B cell (primary cell): Measurements from ENCODE around the gene FCER2. TPM values are rescaled to one million over a fixed set of nuclear protein-coding genes. Genes with fewer than 3 reads are reported as not detected.

Source experiments
- ATAC-seq: fragments of 200-7000 bp; cut with Tn5 transposase; one replicate; pipeline ENCODE4 v1.10.0; 2021; ENCODE audit warnings: low read depth, mild to moderate bottlenecking, moderate number of reproducible peaks, moderate library complexity
- CTCF ChIA-PET: fragments of 350-600 bp; sonication (Branson Sonifier 250); formaldehyde crosslinking; loops from one replicate; lab custom pipeline; 2021; ENCODE audit warnings: antibody characterized with exemption, inconsistent platforms; lab: Charles Lee
- POLR2A ChIA-PET: fragments of 350-600 bp; sonication (Branson Sonifier 250); formaldehyde crosslinking; loops from one replicate; lab custom pipeline; 2021; ENCODE audit warnings: antibody characterized with exemption; lab: Charles Lee
- DNase-seq: peaks from one replicate; pipeline ENCODE4 v3.0.0; 2013
- H2AFZ ChIP-seq: 2 replicates; pipeline ENCODE4 v1.6.1; 2012; ENCODE audit warnings: mild to moderate bottlenecking, low read depth, low read length; ENCODE audit not compliant: insufficient read depth, poor library complexity, severe bottlenecking
- H3K27ac ChIP-seq, 2 donors: 1 replicate in 1 of 2; 2 replicates in 1 of 2; pipeline ENCODE4 v1.5.1; 2012 to 2013; ENCODE audit warnings: low read length in 2 of 2, mild to moderate bottlenecking in 2 of 2, moderate library complexity in 1 of 2
- H3K27me3 ChIP-seq, 4 experiments: fragments of 200-600 bp in 1 of 4; sonication (generic) in 1 of 4; replicated peaks in 1 of 4; 1 replicate in 2 of 4; 2 replicates in 2 of 4; pipeline versions ENCODE4 v1.6.1 to v1.7.0; 2013 to 2016; ENCODE audit warnings: low read length in 3 of 4, mild to moderate bottlenecking in 2 of 4, mixed read lengths in 1 of 4, moderate library complexity in 1 of 4; ENCODE audit not compliant: insufficient read depth in 4 of 4, control insufficient read depth in 3 of 4; ENCODE audit errors: control extremely low read depth in 1 of 4
- H3K36me3 ChIP-seq, 2 experiments: replicated peaks in 1 of 2; 1 replicate in 1 of 2; 2 replicates in 1 of 2; pipeline versions ENCODE4 v1.6.1 to v1.7.1; 2013; ENCODE audit warnings: low read length in 1 of 2; ENCODE audit not compliant: insufficient read depth in 2 of 2, control insufficient read depth in 1 of 2; ENCODE audit errors: control extremely low read depth in 1 of 2, extremely low read depth in 1 of 2
- H3K4me1 ChIP-seq, 2 donors: fragments of 200-600 bp in 1 of 2; sonication (generic) in 1 of 2; 1 replicate in 1 of 2; 2 replicates in 1 of 2; pipeline versions ENCODE4 v1.5.1 to v1.6.1; 2013 to 2017; ENCODE audit warnings: low read length in 2 of 2; ENCODE audit not compliant: control insufficient read depth in 2 of 2, insufficient read depth in 2 of 2
- H3K4me2 ChIP-seq: replicated peaks from 2 replicates; pipeline ENCODE3; 2012; ENCODE audit warnings: mild to moderate bottlenecking, low read depth, low read length; ENCODE audit not compliant: poor library complexity, severe bottlenecking
- H3K4me3 ChIP-seq, 5 experiments: fragments of 200-600 bp in 1 of 5; sonication (generic) in 1 of 5; 1 replicate in 3 of 5; 2 replicates in 2 of 5; pipeline versions ENCODE4 v1.5.1 to v1.7.0; 2011 to 2016; ENCODE audit warnings: low read length in 4 of 5, mild to moderate bottlenecking in 4 of 5, low read depth in 2 of 5, control low read depth in 1 of 5, moderate library complexity in 1 of 5; ENCODE audit not compliant: insufficient read depth in 1 of 5; ENCODE audit errors: control extremely low read depth in 1 of 5, extremely low read depth in 1 of 5
- H3K79me2 ChIP-seq: fragments of 200-600 bp; sonication (generic); one replicate; pipeline ENCODE4 v1.6.0; 2016; ENCODE audit warnings: low read length; ENCODE audit not compliant: control insufficient read depth, insufficient read depth
- H3K9ac ChIP-seq: fragments of 200-600 bp; sonication (generic); 2 replicates; pipeline ENCODE4 v1.6.1; 2017; ENCODE audit warnings: mild to moderate bottlenecking, low read length, moderate library complexity
- H3K9me3 ChIP-seq, 3 donors: one replicate each; pipeline versions ENCODE4 v1.6.1 to v1.7.1; 2013; ENCODE audit warnings: low read length in 2 of 3; ENCODE audit not compliant: control insufficient read depth in 2 of 3, insufficient read depth in 1 of 3; ENCODE audit errors: control extremely low read depth in 1 of 3
- H4K20me1 ChIP-seq: 2 replicates; pipeline ENCODE4 v1.6.0; 2012; ENCODE audit warnings: mild to moderate bottlenecking, low read length; ENCODE audit not compliant: insufficient read depth, control insufficient read depth, poor library complexity, severe bottlenecking
- H3K27ac Mint-ChIP-seq: one replicate; pipeline ENCODE4 v1.8.0; 2021; ENCODE audit warnings: mixed read lengths
- H3K27me3 Mint-ChIP-seq: one replicate; pipeline ENCODE4 v1.8.0; 2021; ENCODE audit warnings: mixed read lengths
- H3K4me1 Mint-ChIP-seq: one replicate; pipeline ENCODE4 v1.8.0; 2021; ENCODE audit warnings: mixed read lengths
- H3K4me3 Mint-ChIP-seq: one replicate; pipeline ENCODE4 v1.8.0; 2021; ENCODE audit warnings: mixed read lengths
- H3K9me3 Mint-ChIP-seq: one replicate; pipeline ENCODE4 v1.8.0; 2022; ENCODE audit warnings: mixed read lengths; ENCODE audit not compliant: insufficient read depth
- CTCF ChIP-seq: fragments of 200-600 bp; IDR thresholded peaks from one replicate; pipeline ENCODE4 v1.8.0; 2022; ENCODE audit warnings: antibody characterized with exemption, mild to moderate bottlenecking
- EZH2 ChIP-seq: IDR thresholded peaks from 2 replicates; pipeline ENCODE4 v1.6.1; 2012; ENCODE audit warnings: borderline replicate concordance, low read depth, mild to moderate bottlenecking, moderate library complexity, low read length; ENCODE audit not compliant: insufficient read depth, poor library complexity, severe bottlenecking
- WGBS: methylation state at CpG from one replicate; pipeline ENCODE4 v1.1.5; 2013; ENCODE audit warnings: missing lambda C conversion rate; ENCODE audit not compliant: insufficient coverage; 5-methylcytosine and 5-hydroxymethylcytosine counted together
- intact Hi-C: fragments of 100-400 bp; cut with micrococcal nuclease; formaldehyde crosslinking; loops from one replicate; pipeline ENCODE4 v1.10.0; 2022
- polyA plus RNA-seq: library from polyadenylated mRNA; depleted of rRNA; stranded (reverse); fragments of >200 nt; gene quantifications from 2 replicates; pipeline ENCODE4 v1.2.3, GENCODE V29; 2012
- total RNA-seq, 2 donors: library from RNA; stranded (reverse); fragments of 120-200 nt in 1 of 2; gene quantifications; 1 replicate in 1 of 2; 2 replicates in 1 of 2; pipeline versions ENCODE4 v1.2.3 to v1.2.4, GENCODE V29; 2013 to 2022

Gene FCER2
- total and polyA plus RNA-seq, 2 donors (not counting 1 experiment from before 2014, with no cell fraction given), result 17.1 to 419 TPM

GRCh38 chr19:7643031-7643415, 58.9 kb downstream of the FCER2 start:
- peaks cover 15% of the 10 kb centered on the region for H3K4me1 Mint-ChIP-seq
- no peak overlapping the region for H3K4me3 ChIP-seq
- TF ChIP-seq EZH2, result no peak
- TF ChIP-seq CTCF, result no peak
- H3K9me3 ChIP-seq, result peaks cover 0 to 7% (median 0%) of the 10 kb centered on the region in 3 donors
- no peak overlapping the region for H3K4me3 Mint-ChIP-seq
- no peak for DNase-seq
- 98% methylated on average over 6 of the region's 8 CpGs for WGBS
- H3K4me1 ChIP-seq, result peaks cover under 1 to 1% of the 10 kb centered on the region in 2 donors
- no peak overlapping the region for H3K9ac ChIP-seq
- ChIA-PET POLR2A (no interaction called here), CTCF (no interaction called here)
- peaks cover 4 to 55% of the 10 kb centered on the region in 2 experiments for H3K36me3 ChIP-seq
- no peak overlapping the region for H3K27ac ChIP-seq
- no peaks in the 10 kb centered on the region for H3K27me3 ChIP-seq
- no peaks in the 10 kb centered on the region for H3K9me3 Mint-ChIP-seq
- H3K27ac Mint-ChIP-seq, result no peak overlapping the region
- H3K79me2 ChIP-seq, result peaks cover 16% of the 10 kb centered on the region
- H2AFZ ChIP-seq, result no peak overlapping the region
- H4K20me1 ChIP-seq, result peaks cover 40% of the 10 kb centered on the region
- no peak for ATAC-seq
- H3K27me3 Mint-ChIP-seq, result no peaks in the 10 kb centered on the region
- intact Hi-C loops, result no loop called here
- H3K4me2 ChIP-seq, result no peak overlapping the region

GRCh38 chr19:7642295-7643030, 59.5 kb downstream of the FCER2 start:
- no peak overlapping the region for H3K9ac ChIP-seq
- peaks cover 0 to 7% (median 0%) of the 10 kb centered on the region in 3 donors for H3K9me3 ChIP-seq
- Mint-ChIP-seq H3K27ac (no peak overlapping the region), H3K4me1 (peaks cover 18% of the 10 kb centered on the region), H3K9me3 (no peaks in the 10 kb centered on the region), H3K27me3 (no peaks in the 10 kb centered on the region), H3K4me3 (no peak overlapping the region)
- ATAC-seq, result no peak
- peaks cover 21% of the 10 kb centered on the region for H3K79me2 ChIP-seq
- no peak overlapping the region for H3K4me3 ChIP-seq
- POLR2A ChIA-PET, result interaction anchor here (0.5 to 1.3 kb wide), 2 partner anchors 13 to 716 kb away, joined by 3 to 7 read pairs; partner anchors contain the start of genes PET100 and XAB2
- no peak overlapping the region for H3K27ac ChIP-seq
- DNase-seq, result no peak
- peaks cover 40% of the 10 kb centered on the region for H4K20me1 ChIP-seq
- CTCF ChIA-PET, result no interaction called here
- H3K4me2 ChIP-seq, result no peak overlapping the region
- H2AFZ ChIP-seq, result no peak overlapping the region
- intact Hi-C loops, result no loop called here
- 98% methylated on average over 25 of the region's 27 CpGs for WGBS
- no peaks in the 10 kb centered on the region for H3K27me3 ChIP-seq
- TF ChIP-seq CTCF (no peak), EZH2 (no peak)
- peaks cover 6 to 7% of the 10 kb centered on the region in 2 donors for H3K4me1 ChIP-seq
- H3K36me3 ChIP-seq, result peaks cover 4 to 53% of the 10 kb centered on the region in 2 experiments
